GM15510 (cell line): ENCODE results near the gene FBXL13.

Experiments
- POLR2A ChIP-seq: IDR thresholded peaks from 3 replicates; pipeline ENCODE4 v1.6.1; 2011; ENCODE audit warnings: borderline replicate concordance; ENCODE audit not compliant: insufficient read length; ENCODE audit errors: extremely low read depth

FBXL13 gene

GRCh38 chr7:102836191-102836919 is 238.2 kb downstream of the FBXL13 start:
- no peak for TF ChIP-seq POLR2A

- no peak for TF ChIP-seq POLR2A
Observed at GRCh38 chr7:102834999-102835398, 239.6 kb downstream of the FBXL13 start.

- TF ChIP-seq POLR2A: no peak
Observed at GRCh38 chr7:102834466-102834865, 240.1 kb downstream of the FBXL13 start.

- TF ChIP-seq POLR2A: no peak
Observed at GRCh38 chr7:102833343-102833742, 241.3 kb downstream of the FBXL13 start.

GRCh38 chr7:102832674-102833073 is 241.9 kb downstream of the FBXL13 start:
- TF ChIP-seq POLR2A: no peak

GRCh38 chr7:102830197-102830596 is 244.4 kb downstream of the FBXL13 start:
- TF ChIP-seq POLR2A: no peak

- no peak for TF ChIP-seq POLR2A
Observed at GRCh38 chr7:102829075-102829474, 245.5 kb downstream of the FBXL13 start.

- TF ChIP-seq POLR2A: no peak
Observed at GRCh38 chr7:102828286-102828685, 246.3 kb downstream of the FBXL13 start.

- no peak for TF ChIP-seq POLR2A
Observed at GRCh38 chr7:102823390-102824119, 251.0 kb downstream of the FBXL13 start.

GRCh38 chr7:102821994-102822747 is 252.4 kb downstream of the FBXL13 start:
- TF ChIP-seq POLR2A: no peak

- no peak for TF ChIP-seq POLR2A
Observed at GRCh38 chr7:102819151-102819550, 255.4 kb downstream of the FBXL13 start.

GRCh38 chr7:102817616-102818573 is 256.7 kb downstream of the FBXL13 start:
- no peak for TF ChIP-seq POLR2A

- TF ChIP-seq POLR2A: no peak
Observed at GRCh38 chr7:102814025-102814471, 260.5 kb downstream of the FBXL13 start.
